ENCODE data around the gene NEMF.
"Not testable (repeated sequence)": the region's sequence is repeated elsewhere in the genome, so short reads cannot be mapped to it uniquely, and the experiment has no call there.

The NEMF gene

DNA sequence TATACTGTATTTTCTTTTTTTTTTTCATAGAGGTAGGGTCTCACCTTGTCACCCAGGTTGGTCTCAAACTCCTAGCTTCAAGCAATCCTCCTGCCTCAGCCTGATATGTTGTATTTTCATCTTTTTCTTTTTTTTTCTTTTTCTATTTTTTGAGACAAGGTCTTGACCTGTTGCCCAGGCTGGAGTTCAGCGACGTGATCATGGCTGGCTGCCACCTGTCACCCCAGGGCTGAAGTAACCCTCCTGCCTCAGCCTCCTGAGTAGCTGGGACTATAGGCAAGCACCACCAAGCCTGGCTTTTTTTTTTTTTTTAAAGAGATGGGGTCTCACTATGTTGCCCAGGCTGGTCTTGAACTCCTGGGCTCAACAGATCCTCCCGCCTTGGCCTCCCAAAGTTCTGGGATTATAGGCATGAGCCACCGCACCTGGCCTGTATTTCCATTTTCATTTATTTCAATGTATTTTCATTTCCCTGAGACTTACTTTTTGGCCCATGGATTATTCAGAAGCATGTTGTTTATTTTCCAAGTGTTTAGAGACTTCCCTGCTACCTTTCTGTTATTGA lies 24.1 kb upstream of the NEMF start:
- DNase-seq (ENCODE audit: low read depth) = no peak

DNA sequence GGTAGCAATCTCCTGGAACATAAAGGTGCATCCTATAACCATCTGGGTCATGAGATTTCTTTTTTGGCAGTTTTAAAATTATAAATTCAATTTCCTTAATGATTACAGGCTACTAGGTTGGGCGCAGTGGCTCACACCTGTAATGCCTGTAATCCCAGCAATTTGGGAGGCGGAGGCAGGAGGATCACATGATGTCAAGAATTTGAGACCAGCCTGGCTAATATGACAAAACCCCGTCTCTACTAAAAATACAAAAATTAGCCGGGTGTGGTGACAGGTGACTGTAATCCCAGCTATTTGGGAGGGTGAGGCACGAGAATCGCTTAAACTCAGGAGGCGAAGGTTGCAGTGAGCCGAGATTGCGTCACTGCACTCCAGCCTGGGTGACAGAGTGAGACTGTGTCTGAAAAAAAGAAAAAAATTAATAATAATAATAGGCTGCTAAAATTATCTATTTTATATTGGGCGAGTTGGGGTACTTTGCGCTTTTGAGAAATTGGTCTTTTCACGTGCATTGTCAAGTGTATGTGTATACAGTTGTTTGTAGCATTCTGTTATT lies 23.1 kb upstream of the NEMF start:
- no peak for DNase-seq (ENCODE audit: low read depth)

DNA sequence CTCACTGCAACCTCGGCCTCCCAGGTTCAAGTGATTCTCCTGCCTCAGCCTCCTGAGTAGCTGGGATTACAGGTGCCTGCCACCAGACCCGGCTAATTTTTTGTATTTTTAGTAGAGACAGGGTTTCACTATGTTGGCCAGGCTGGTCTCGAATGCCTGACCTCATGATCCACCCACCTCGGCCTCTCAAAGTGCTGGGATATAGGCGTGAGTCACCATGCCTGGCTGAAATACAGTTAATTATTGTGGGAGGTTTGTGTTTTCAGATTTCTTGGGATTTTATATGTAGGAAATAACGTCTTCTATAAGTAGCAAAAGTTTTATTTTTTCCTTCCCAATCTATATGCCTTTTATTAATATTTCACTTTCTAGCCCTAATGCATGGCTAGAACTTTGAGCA lies 21.0 kb upstream of the NEMF start:
- not testable (repeated sequence) for DNase-seq (ENCODE audit: low read depth)

DNA sequence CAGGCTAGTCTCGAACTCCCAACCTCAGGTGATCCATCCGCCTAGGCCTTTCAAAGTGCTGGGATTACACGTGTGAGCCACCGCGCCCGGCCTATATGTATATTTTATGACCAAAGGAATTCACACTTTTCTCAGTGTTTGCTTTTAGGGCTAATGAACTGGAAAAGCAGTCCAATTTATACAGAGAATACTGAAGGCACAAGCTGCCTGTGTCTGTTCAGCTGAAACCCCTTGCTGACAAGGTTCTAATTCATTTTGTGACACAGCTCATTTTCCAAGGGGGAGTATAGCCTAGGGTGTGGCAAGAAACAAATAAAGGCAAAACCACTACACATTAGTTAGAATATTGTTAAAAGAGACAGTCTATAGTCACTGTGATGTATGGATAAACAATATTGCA lies 18.3 kb upstream of the NEMF start:
- no peak for DNase-seq (ENCODE audit: low read depth)

DNA sequence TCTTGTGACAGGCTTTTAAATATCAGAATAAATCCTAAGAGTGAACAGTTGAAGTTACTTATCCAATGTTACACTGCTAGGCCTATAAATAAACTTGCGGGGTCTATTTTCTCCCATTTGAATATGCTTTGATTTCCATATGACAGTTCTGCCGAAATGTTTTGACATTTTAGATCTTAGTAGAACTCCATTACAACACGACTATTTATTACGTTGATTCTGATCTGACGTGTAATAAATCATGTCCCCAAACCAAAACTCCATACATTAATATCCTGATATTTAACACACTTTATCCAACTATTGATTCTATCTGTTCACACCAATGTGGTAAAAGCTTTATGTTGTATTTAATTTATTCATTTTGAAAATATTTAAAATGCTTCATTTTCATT lies 16.1 kb upstream of the NEMF start:
- DNase-seq (ENCODE audit: low read depth) = no peak

DNA sequence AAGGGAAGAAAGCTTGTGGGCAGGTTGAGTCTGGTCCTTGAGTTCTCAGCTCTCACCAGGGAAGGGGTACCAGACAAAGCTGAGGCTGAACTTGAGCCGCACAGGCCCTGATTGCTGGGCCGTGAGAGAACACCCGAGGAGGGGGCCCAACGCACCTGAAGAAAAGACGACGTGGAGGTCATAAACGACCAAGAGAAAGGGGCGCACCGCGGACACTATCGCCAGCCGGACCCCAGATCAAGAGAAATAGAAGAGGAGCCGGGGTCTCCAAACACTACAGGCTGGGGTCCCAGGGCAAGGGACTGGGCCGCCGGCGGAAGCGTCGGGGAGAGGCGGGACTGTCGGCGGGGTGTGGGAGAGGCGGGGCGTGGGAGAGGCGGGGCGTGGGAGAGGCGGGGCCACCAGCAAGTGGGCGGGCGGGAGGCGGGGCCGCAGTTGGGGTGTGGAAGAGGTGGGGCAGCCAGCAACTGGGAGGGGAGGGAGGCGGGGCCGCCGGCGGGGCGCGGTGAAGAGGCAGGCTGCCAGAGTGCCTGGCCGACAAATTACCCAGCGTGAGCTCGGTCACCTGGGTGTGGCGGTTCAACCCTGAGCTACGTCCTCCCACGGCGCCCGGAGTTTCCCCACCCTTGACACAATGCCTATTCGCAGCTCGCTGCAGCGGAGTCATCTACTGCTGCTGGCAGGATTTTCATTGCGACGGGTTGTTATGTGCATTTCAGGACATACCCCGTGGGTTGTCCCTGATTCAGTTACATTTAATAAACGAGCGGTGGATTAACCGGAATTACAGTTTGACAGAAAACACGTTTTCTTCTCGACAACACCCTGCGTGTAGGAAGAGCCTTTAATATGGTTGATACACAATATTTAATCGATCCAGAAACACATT lies 15.5 kb upstream of the NEMF start:
- peak; percentile 96 for DNase-seq (ENCODE audit: low read depth)

DNA sequence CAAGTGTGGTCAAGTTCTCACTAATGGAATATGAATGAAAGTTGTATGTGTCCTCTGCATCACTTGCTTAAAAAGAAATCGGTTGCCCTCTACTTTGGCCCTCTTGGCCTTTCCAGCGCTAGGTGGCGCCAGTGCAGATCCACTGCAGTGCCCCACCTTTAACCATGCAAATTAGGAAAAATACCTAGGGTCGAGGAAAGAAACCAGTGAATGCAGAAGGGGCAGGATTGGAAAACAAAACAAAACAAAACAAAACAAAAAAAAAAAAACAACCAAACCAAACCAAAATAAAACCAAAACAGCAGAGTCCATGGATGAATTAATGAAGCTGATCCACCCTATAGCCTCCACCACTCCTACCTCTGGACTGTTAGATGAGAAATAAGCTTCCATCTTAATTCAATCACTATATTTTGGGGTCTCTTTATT lies 12.9 kb upstream of the NEMF start:
- peak; percentile 67 for DNase-seq (ENCODE audit: low read depth)

DNA sequence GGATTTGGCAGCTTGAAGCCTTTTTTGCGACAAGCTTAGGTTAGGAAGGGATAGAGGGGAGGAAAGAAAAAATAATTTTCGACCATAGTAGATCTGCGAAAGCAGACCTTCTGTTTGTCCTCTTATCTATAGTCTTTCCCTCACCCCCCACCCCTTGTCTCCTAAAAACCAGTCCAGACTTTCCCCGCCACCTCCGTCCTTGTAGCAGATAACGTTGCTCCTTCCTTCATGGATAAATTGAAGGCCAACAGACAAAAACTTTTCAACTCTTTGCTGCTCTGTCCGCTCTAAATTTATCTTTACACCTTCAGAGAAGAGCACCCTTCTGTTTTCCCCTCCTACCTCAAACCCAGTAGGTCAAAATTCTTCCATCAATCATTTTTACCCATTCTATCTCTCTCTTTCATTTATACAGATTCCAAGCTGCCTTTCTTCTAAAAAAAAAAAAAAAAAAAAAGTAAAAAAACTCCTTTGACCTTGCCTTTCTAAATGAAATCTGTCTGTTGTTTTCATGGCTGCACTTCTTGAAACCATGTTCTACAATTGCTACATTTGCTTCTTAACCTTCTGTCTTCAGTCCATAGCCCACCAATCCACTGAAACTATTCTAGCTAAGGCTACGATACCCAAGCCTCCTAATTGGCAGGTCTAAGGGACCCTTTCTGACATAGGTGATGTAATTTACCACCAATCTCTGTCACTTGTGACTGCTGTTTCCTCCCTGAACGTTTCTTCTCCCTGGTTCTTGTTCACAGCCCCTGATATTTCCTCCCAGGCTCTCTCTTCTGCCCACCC lies 11.1 kb upstream of the NEMF start:
- no peak for DNase-seq (ENCODE audit: low read depth)

DNA sequence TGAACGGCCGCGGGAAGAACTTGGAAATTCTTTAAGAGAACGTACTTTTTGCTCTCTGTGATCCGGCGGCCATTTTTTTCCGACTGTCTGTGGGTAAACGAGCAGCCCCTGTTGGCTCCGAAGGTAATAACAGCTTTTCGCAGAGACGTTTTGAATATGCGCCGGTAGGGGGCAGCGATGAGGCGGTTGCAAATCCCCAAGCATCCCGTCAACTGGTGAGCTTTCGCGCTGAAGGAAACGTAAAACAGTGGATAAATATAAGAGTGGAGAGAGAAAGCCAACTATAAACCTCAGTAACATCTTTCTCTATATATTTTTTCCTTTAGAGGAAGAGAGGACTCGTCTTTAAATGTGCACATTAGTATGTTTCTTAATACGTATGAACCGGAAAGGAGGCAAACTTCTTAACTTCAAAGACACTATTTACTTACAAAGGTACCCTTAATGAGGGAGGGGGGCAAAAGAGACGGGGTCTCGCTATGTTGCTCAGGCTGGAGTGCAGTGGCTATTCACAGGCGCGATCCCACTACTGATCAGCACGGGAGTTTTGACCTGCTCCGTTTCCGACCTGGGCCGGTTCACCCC lies 9.6 kb upstream of the NEMF start:
- DNase-seq (ENCODE audit: low read depth) = peak; percentile 78

DNA sequence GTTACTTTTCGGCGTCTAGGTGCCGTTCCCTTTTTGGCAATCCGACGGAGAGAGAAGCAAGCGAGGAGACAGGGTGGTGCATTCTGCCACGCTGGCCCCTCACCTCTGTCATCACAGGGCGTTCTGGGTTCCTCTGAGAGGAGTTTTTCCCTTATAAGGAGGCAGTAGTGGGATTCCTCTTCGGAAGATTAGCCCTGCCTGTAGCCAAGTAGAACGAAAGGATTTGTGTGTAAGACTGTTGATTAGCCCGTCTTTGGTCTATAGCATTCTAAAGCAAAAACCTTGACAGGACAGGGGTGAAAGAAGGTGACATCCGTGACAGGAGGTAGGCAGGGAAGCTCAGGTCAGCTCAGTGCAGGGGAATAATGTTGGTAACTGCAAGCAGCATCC lies 9.1 kb upstream of the NEMF start:
- no peak for DNase-seq (ENCODE audit: low read depth)

DNA sequence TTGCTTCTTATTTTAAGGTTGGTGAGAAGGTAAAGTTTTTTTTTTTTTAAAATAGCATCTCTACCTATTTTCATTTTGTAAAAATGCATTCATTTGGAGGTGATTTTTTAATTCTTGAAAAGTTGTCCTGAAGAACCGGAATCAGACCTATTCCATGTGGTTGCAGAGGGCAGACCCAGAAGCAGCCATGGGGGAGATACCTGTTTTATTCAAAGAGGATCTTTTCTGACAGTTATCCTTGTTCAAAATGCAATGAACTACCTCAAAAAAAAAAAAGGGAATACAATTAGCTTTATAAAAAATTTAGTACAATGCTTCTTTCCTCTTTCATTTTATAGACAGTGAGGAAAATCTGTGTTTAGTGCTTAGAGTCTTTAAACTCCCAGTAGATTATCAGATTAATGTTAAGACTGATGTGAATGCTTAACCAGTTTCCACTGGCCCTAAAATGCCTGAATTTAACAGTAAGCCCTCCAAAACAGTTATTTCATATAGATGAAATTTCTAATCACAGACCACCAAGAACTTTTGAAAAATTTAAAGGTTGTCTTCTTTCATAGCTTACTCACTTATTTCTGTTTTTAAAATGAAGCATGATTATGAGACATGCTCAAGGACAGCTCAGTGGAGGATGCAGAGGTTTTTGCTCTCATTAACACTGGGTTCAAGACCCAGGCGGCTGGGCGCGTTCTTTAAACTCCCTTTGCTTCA lies 8.6 kb upstream of the NEMF start:
- DNase-seq (ENCODE audit: low read depth) = peak; percentile 35

DNA sequence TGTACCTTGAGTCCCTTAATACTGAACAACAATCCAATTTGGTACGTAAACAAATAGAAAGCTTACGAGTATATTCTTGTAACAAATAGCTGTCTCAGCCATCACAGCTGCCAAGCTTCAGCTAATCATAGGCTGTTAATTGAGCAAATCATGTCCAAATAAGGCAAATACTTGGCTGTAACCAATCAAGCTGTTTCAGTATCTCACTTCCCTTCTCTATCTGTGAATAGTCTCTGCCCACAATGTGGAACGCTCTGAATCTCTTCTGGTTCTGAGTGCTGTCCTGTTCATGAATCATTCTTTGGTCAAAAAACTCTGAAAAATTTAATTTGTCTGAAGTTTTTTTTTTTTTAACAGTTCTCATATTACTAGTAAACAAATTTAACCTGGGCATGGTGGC lies 5.8 kb upstream of the NEMF start:
- no peak for DNase-seq (ENCODE audit: low read depth)

DNA sequence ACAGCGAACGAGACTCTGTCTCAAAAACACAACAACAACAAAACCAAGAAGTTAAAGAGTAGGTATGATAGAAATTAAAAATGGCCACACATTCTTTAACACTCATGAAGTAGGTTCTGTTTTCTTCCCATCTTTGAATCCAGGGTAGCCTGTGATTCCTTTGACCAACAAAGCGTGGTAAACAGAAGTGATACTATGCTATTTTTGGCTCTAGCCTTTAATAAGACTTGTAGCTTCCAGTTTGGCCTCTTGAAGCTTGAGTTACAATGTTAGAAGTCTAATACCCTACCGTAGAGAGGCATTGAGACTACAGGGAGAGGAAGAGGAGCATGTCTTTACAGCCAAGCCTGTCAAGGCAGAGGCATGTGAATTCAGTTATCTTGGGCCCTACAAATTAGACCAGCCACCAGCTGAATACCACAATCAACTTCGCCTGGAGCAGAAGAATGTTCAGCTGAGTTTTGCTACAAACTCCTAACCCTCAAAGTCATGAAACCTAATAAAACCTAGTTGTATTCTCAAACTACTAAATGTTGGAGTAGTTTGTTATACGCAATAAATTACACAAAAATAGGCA lies 4.9 kb upstream of the NEMF start:
- no peak for DNase-seq (ENCODE audit: low read depth)

DNA sequence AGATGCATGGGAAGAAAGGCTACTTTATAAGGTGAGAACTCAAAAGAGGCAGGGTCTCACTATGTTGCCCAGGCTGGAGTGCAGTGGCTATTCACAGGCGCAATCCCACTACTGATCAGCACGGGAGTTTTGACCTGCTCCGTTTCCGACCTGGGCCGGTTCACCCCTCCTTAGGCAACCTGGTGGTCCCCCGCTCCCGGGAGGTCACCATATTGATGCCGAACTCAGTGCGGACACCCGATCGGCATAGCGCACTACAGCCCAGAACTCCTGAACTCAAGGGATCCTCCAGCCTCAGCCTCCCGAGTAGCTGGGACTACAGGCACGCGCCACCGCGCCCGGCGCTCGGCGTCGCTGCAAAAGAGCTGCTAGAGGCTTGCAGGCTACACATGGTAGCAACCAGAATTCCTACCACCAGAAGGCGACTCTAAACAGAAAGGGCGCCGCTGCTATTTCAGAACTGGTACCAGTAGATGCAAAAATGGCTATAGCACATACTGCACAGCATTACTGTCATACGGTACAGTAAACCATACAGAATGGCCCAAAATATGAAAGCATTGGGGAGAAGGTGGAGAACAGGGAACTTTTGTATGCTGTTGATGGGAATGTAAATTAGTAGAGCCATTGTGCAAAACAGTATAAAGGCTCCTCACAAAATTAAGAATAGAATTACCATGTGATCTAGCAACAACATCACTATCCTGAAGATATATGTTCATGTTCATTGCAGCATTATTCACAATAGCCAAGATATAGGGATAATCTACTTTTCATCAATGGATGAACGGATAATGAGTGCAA lies 1.2 kb upstream of the NEMF start:
- peak; percentile 38 for DNase-seq (ENCODE audit: low read depth)

DNA sequence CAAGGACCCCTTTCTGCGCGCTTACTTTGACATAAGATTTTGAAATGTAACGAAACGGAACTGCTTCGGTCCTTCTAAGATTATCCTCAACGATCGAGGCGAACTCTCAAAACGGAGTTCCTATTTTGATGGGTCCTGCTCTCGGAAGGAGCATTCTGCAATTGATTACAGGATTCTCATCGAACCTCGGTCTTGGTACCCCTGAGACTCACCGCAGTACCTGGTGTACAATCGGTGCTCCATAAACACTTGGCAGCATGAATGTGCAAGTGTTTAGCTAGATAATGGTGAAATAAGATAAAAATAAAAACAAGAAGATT lies 530 bp upstream of the NEMF start:
- no peak for DNase-seq (ENCODE audit: low read depth)

DNA sequence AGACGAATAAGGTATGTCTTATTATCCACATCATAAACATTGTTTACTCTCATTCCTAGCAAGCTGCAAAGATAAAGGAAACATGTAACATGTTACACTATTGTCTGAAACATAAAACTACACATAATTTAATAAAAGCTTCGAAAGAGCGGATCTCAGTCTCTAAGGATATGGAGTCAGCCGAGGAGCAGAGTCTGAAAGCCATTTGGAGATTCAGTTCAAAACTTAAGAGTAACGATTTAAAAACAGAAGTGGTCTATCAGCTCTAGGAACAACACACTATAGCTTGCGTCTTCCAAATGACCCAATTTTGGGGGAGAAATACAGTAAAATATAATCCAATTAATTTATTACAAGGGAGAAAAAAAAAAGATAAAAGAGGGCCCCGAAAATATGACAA lies 775 bp downstream of the NEMF start:
- no peak for DNase-seq (ENCODE audit: low read depth)

DNA sequence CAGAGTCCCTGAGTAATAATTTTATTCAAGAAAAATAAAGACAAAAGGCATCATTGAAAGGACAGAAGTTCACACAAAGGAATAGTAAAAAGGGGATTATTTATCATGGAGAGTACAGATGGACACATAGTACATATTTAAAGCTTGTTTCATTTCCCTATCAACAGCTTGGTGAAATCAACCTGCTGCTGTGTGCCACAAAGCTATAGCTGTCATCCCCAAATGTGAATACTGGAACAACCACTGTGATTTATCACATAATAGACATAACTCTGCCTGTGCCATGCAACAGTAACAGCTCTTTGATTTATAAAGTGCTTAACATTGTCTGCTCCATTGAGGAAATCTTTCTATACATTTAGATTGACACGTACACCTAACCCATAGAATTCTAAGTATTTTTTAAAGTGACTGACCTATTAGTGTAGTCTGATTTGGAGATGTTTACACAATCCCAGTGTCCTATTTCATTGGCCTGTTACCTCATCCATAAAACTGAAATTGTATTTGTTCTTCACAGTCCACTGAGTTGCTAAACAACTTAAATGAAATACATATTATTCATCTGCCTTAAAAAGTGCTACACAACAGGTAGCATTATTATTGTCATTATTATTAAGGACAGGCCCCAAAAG lies 3.3 kb downstream of the NEMF start:
- no peak for DNase-seq (ENCODE audit: low read depth)

DNA sequence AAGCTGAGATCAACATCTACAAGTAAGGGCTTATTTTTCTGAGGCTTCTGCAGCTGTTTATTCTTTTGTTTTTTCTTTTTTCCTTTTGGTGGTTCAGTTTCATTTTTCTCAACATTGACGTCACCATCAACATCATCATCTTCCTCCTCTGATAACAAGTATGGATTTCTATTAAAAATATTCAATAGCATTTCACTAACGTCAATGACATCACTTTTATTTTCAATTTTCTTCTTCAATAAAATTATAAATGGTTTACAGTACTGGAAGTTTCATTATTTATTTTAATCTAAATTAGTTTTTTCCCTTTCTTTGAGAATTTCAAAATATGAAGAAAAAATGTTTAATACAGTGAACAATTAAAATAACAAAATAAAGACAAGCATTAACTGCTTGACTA lies 23.9 kb downstream of the NEMF start:
- DNase-seq (ENCODE audit: low read depth) = no peak

DNA sequence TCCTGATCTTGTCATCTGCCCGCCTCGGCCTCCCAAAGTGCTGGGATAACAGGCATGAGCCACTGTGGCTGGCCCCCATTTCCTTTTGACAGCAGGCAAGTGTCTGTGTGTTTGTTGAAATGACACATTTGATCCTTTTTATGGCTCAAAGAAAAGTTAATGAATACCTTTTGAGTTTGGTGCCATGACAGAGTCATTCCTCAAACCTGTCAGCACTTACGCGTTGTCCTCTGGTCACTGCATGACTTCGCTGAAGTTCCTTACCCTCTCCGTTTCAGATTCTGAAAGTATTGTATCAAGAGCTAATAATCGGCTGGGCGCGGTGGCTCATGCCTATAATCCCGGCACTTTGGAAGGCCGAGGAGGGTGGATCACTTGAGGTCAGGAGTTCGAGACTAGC lies 32.4 kb downstream of the NEMF start:
- no peak for DNase-seq (ENCODE audit: low read depth)

DNA sequence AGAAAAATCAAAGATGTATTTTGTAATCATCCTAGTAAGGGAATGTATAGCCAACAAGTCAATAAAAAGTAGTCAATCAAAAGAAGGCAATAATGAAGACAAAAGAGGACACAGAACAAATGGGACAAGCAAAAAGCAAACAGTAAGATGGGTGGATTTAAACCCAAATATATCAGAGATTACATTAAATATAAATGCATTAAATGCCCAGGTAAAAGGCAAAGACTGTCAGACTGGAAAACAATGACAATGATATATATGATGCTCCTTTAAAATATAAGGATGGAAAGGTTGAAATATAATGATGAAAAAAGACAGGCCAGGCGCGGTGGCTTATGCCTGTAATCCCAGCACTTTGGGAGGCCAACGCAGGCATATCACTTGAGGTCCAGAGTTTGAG lies 35.7 kb downstream of the NEMF start:
- DNase-seq (ENCODE audit: low read depth) = no peak

Data from stimulated activated CD8-positive, alpha-beta memory T cell treated with anti-CD3 and anti-CD28 coated beads, Interleukin-15, amount 100 ng/mL, for 1 hour (primary cell).